Activated naive CD8-positive, alpha-beta T cell (primary cell): ENCODE data around the gene KRT73.

Source experiments
- H3K27ac Mint-ChIP-seq: one replicate; pipeline ENCODE4 v1.8.0; 2021; ENCODE audit warnings: mixed read lengths
- H3K27me3 Mint-ChIP-seq: one replicate; pipeline ENCODE4 v1.8.0; 2021; ENCODE audit warnings: mixed read lengths
- H3K36me3 Mint-ChIP-seq: one replicate; pipeline ENCODE4 v1.8.0; 2021; ENCODE audit warnings: mixed read lengths
- H3K4me1 Mint-ChIP-seq: one replicate; pipeline ENCODE4 v1.8.0; 2021; ENCODE audit warnings: low read depth, mixed read lengths
- H3K4me3 Mint-ChIP-seq: one replicate; pipeline ENCODE4 v1.8.0; 2021; ENCODE audit warnings: mild to moderate bottlenecking, mixed read lengths
- H3K9me3 Mint-ChIP-seq: one replicate; pipeline ENCODE4 v1.8.0; 2021; ENCODE audit warnings: low read depth, mixed read lengths

Gene KRT73

DNA sequence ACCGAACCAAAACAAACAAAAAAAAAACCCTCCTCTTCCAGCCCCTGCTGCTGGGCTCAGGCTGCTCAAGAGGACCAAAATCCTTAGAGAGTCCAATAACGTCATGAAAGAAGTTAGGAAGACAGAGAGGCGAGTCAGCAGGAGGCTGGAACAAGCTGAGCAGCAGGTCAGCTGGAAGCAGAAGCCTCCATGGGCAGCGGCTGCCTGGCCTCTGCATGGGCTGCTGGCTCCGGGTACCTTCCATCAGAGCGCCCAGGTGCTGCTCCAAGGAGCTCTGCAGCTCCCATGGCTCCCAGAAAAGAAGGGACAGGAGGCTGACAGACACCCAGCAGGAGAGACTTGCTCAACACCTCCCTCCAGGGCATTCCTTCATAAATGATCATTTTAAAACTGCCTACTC, 36.9 kb upstream of the KRT73 start:
- Mint-ChIP-seq H3K27ac (no peak overlapping the region), H3K27me3 (no peaks in the 10 kb centered on the region), H3K4me3 (no peak overlapping the region), H3K9me3 (no peaks in the 10 kb centered on the region), H3K36me3 (peaks cover 3% of the 10 kb centered on the region), H3K4me1 (peaks cover 18% of the 10 kb centered on the region)

DNA sequence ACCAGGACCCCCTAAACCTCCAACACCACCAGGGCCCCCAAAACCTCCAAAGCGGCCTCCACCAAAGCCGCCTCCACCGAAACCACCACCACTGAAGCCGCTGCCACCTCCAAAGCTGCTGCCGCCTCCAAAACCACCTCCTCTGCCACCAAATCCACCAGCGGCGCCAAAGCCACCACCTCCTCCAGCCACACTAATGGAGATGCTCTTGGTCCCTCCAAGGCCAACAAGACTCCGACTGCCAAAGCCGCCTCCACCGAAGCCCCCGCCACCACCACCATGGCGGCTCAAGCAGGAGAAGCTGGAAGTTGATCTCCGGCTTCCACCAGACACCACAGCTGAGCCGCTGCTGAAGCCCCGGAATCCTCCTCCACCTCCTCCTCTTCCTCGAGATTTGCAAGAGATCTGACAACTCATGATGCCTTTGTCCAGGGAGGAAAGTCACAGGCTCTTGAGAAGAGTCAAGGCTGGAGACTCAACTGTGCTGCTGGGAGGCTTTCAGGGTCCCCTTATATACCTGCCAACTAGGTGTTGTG, 33.4 kb upstream of the KRT73 start, which contains the start of gene KRT2:
Gene KRT2 (minus strand): TSS at position 486 of the 536 bp plus-strand sequence. CDS start 69 bp downstream, at position 417.
- H3K36me3 Mint-ChIP-seq, result peaks cover 3% of the 10 kb centered on the region
- no peaks in the 10 kb centered on the region for H3K9me3 Mint-ChIP-seq
- peaks cover 52% of the 10 kb centered on the region for H3K4me1 Mint-ChIP-seq
- H3K27ac Mint-ChIP-seq, result no peak within 1 kb of the TSS
- no peak within 1 kb of the TSS for H3K4me3 Mint-ChIP-seq
- no peaks in the 10 kb centered on the region for H3K27me3 Mint-ChIP-seq

DNA sequence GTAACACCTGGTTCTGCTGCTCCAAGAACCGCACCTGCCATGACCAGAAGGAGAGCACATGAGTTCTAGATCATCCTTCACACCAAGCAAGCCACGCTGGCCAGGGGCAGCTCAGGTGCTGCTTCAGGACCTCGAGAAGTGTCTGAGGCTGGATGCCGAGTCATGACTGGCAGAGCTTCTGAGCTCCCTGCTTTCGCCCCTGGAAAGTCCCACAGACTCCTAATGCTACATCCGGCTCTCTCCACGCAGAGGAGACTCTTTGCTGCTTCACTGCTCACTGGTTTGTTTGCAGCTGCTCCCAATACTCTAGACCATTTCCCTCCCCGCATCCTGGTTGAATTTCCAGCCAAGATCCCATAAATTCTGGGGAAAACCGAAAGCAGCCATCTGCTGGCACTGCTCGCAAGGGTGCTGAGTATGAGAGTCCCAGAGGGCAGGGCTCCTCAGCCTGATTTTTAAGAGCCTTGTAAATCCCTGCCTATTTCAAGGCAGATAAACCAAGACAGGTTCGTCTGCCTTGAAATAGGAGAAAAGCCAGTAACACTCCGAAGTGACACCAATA, 32.2 kb upstream of the KRT73 start:
- H3K9me3 Mint-ChIP-seq, result no peaks in the 10 kb centered on the region
- H3K36me3 Mint-ChIP-seq, result peaks cover 3% of the 10 kb centered on the region
- no peak overlapping the region for H3K4me3 Mint-ChIP-seq
- H3K27me3 Mint-ChIP-seq, result no peaks in the 10 kb centered on the region
- H3K27ac Mint-ChIP-seq, result no peak overlapping the region
- H3K4me1 Mint-ChIP-seq, result peaks cover 58% of the 10 kb centered on the region

DNA sequence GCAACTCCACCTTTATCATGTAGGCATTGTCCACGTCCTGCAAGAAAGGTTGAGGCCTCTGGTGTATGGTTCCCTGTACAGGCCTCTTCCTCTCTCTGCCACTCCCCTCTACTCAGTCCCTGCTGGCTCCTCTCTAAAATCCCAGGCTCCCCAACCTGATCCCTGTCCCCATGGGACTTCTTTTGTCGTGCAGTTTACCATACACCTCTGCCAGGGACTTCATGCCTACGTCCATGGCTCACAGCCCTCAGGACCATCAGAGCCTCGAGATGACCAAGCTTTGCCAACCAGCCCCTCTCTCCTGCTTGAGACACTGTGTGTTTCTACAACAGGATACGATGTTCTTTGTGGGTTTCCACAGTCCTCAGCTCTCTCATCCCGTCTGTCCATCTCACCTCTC, 30.7 kb upstream of the KRT73 start:
- Mint-ChIP-seq H3K4me3 (peak overlapping the region; percentile 21), H3K27me3 (no peaks in the 10 kb centered on the region), H3K36me3 (peaks cover 3% of the 10 kb centered on the region), H3K9me3 (no peaks in the 10 kb centered on the region), H3K4me1 (peaks cover 66% of the 10 kb centered on the region), H3K27ac (no peak overlapping the region)

DNA sequence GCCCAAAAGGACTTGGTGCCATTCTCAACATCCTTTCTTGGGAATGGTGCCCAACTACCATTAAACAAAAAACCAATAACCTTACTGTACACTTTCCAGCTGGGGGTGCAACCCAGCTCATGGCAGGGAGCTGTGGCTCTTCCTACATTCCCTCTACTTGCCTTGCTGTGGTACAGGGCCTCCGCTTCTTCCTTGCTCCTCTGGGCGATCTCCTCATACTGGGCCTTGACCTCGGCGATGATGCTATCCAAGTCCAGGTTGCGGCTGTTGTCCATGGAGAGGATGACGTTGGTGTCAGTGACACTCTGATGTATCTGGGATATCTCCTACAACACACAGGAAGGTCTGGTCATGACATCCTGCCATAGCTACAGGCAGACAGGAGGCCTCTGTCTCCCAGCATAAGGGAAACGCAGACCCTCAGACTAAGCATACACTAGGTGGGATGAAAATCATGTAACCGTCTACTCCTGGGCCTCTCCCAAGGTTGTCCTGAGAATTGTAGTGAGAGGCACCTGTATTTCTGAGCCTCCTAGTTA, 29.7 kb upstream of the KRT73 start:
- no peaks in the 10 kb centered on the region for H3K27me3 Mint-ChIP-seq
- peaks cover 75% of the 10 kb centered on the region for H3K4me1 Mint-ChIP-seq
- no peak overlapping the region for H3K4me3 Mint-ChIP-seq
- no peaks in the 10 kb centered on the region for H3K36me3 Mint-ChIP-seq
- H3K9me3 Mint-ChIP-seq, result no peaks in the 10 kb centered on the region
- no peak overlapping the region for H3K27ac Mint-ChIP-seq

DNA sequence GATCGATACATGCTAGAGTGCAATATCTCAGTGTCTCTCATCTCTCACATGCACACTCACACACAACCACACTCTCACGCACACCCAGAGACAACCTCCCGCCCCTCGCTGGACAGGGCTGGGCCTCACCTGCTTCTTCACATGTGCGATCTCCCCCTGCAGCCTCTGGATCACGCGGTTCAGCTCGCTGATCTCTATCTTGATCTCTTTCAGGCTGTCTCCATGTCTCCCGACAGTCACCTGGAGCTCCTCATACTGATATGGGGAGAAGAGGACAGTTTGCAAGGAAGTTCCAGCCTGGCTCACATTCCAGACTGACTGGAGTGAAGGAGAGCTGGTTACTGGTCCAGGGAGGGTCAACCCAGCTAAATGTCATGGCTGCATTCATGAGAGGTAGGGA, 29.2 kb upstream of the KRT73 start:
- Mint-ChIP-seq H3K9me3 (no peaks in the 10 kb centered on the region), H3K36me3 (no peaks in the 10 kb centered on the region), H3K4me3 (no peak overlapping the region), H3K4me1 (peaks cover 78% of the 10 kb centered on the region), H3K27ac (no peak overlapping the region), H3K27me3 (no peaks in the 10 kb centered on the region)

DNA sequence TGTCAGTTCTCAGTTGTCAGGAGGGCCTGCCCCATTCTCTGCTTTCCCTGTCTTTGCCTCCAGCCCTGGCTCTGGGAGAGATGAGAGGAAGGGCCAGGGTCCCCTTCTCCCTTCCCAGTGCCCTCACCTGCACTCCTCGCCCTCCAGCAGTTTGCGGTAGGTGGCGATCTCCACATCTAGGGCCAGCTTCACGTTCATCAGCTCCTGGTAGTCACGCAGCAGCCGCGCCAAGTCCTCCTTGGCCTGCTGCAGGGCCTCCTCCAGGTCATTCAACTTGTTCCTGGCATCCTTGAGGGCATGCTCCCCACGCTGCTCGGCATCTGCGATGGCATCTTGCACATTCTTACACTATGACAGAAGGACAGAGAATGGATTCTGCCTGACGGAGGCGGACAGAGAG, 28.3 kb upstream of the KRT73 start:
- no peaks in the 10 kb centered on the region for H3K36me3 Mint-ChIP-seq
- H3K27me3 Mint-ChIP-seq, result no peaks in the 10 kb centered on the region
- H3K4me3 Mint-ChIP-seq, result peak overlapping the region; percentile 69
- peaks cover 87% of the 10 kb centered on the region for H3K4me1 Mint-ChIP-seq
- H3K9me3 Mint-ChIP-seq, result no peaks in the 10 kb centered on the region
- peak overlapping the region; percentile 95 for H3K27ac Mint-ChIP-seq

DNA sequence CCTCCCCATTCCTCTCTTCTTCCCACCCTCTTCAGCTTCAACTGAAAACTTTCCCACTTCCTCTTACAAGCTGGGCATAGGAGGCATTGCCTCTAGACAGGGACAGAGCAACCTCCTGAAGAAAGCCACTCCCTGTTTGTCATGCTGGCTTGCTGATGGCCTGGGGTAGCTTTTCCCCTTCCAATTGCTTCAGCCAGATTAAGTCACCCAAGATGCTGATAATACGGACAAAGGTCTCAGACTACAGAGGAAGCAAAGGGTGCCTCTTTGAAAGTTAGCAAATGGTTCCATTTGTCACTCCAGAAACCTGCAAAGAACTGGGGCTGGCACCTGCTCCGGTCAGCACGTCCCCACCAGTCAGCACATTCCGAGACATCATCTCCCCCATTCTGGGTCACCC, 27.6 kb upstream of the KRT73 start:
- H3K27me3 Mint-ChIP-seq, result no peaks in the 10 kb centered on the region
- no peaks in the 10 kb centered on the region for H3K36me3 Mint-ChIP-seq
- H3K4me3 Mint-ChIP-seq, result peak overlapping the region; percentile 69
- H3K4me1 Mint-ChIP-seq, result peaks cover 93% of the 10 kb centered on the region
- H3K9me3 Mint-ChIP-seq, result no peaks in the 10 kb centered on the region
- peak overlapping the region; percentile 95 for H3K27ac Mint-ChIP-seq

DNA sequence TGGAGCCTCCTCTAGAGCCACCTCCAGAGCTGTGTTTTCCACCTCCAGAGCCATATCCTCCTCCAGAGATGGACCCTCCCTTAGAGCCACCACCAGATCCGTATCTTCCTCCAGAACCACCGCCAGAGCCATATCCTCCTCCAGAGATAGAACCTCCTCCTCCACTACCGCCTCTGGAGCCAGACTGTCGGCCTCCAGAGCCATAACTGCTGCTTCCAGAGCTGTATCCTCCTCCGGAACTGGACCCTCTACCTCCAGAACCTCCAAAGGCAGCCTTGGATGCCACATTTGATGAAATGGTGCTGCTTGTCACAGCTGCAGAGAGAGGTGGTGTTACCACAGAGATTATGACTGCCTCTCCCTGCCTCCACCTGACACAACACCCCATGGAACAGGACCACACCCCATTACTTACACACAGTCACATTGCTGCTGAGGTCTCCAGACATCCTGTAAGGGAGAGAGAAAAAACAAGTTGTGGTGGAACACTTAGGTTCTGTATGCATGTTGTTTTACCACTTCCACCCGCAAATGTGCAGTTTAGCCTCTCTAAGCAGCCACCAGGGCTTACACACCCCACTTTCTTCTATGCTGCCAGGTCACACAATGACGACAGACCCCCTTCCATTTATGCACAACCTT, 26.9 kb upstream of the KRT73 start:
- Mint-ChIP-seq H3K4me3 (peak overlapping the region; percentile 69), H3K27ac (peak overlapping the region; percentile 95), H3K9me3 (no peaks in the 10 kb centered on the region), H3K27me3 (no peaks in the 10 kb centered on the region), H3K4me1 (peaks cover 97% of the 10 kb centered on the region), H3K36me3 (no peaks in the 10 kb centered on the region)

DNA sequence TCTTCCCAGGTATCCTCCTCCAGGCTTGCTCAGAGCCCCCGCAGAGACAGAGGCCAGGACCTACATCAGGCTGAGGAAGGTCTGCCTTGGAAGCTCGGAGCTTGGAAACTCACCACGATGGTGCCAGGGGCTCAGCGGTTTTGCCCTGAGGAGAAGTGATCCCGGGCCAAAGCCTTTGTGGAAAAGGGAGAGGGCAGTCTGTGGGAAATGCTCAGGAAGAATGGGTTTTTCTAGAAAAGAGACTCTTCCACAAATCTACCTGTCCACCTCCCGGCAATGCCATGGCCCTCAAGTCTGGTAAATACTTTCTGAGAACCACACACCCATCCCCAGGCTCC, 25.7 kb upstream of the KRT73 start:
- Mint-ChIP-seq H3K36me3 (no peaks in the 10 kb centered on the region), H3K27ac (no peak overlapping the region), H3K4me3 (no peak overlapping the region), H3K9me3 (no peaks in the 10 kb centered on the region), H3K27me3 (no peaks in the 10 kb centered on the region), H3K4me1 (peaks cover 86% of the 10 kb centered on the region)

DNA sequence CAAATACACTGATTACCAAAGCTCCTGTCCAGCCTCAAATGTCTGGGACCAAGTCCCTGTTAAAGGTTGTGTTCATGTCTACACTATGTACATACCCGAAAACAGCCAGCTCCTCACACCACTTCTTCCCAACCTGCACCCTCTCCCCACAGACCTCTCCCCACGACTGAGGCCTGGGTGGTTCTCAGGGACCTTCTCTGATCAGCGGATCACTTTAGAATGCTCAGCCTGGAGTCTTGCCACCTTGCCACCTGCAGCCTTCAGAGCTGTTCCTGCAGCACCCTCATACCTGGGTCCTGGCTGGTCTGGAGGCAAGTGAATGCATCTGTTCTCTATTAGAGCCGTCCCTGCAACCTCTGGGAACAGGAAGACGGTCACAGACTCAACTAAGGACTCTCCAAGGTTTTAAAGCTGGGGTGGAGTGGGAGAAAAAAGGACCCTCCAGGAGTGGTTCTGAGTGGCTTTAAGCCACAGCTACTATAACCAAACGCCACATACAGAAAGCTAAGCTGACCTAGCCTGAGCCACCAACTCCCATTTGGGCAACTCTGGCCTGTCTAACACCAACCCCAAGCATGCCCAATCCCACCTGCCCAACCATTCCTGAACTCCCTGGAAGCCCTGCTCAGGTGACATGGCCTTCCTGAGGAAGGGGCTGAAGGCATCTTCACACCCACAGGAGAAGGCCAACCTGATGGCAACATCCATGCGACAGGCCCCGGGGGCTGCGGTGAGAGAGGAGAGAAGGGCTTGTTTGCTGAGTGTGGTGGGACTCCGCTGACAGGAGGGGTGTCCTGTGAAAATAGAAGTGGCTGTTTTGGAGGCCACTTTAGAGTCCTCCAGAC, 25.1 kb upstream of the KRT73 start:
- Mint-ChIP-seq H3K9me3 (no peaks in the 10 kb centered on the region), H3K36me3 (no peaks in the 10 kb centered on the region), H3K27me3 (no peaks in the 10 kb centered on the region), H3K4me1 (peaks cover 80% of the 10 kb centered on the region), H3K27ac (peak overlapping the region; percentile 67), H3K4me3 (peak overlapping the region; percentile 35)

DNA sequence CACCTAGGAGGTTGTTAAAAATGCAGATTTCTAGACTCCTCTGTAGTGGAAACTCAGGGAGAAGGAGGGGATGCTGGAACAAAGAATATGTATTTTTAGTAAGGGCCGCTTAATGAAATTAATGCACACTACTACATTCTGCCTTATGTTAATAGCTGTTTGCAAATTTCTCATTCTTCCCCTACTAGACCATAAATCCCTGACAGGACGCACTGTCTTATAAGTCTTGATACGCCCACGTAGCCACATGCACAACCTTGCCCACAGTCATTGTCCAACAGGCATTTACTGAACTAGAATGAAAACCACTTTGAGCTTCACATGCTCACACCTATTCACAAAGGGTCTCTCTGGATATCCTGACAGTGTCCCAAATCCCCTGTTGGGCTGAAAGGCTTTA, 23.1 kb upstream of the KRT73 start:
- H3K4me1 Mint-ChIP-seq, result peaks cover 71% of the 10 kb centered on the region
- H3K36me3 Mint-ChIP-seq, result peaks cover 2% of the 10 kb centered on the region
- H3K4me3 Mint-ChIP-seq, result peak overlapping the region; percentile 45
- H3K27me3 Mint-ChIP-seq, result no peaks in the 10 kb centered on the region
- no peaks in the 10 kb centered on the region for H3K9me3 Mint-ChIP-seq
- peak overlapping the region; percentile 55 for H3K27ac Mint-ChIP-seq

DNA sequence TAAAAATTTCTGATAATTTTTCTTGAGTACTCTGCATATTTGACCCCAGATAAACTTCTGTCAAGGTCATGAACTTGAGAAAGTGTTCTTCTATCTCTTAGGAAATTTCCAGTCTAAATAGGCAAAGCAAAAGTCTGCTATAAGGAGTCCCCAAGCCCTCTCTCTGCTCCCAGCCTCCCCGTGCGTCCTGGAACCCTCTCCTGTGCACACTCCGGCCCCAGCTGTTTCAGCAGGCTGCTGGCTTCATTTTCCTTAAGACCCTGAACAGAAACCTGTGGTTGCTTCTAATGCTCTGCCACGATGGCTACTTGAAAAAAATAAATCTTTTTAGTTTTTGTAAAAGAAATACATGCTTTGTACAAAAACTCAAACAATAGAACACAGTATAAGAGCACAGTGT, 18.9 kb upstream of the KRT73 start:
- Mint-ChIP-seq H3K4me1 (peaks cover 64% of the 10 kb centered on the region), H3K4me3 (no peak overlapping the region), H3K27ac (no peak overlapping the region), H3K27me3 (no peaks in the 10 kb centered on the region), H3K9me3 (no peaks in the 10 kb centered on the region), H3K36me3 (peaks cover 2% of the 10 kb centered on the region)

DNA sequence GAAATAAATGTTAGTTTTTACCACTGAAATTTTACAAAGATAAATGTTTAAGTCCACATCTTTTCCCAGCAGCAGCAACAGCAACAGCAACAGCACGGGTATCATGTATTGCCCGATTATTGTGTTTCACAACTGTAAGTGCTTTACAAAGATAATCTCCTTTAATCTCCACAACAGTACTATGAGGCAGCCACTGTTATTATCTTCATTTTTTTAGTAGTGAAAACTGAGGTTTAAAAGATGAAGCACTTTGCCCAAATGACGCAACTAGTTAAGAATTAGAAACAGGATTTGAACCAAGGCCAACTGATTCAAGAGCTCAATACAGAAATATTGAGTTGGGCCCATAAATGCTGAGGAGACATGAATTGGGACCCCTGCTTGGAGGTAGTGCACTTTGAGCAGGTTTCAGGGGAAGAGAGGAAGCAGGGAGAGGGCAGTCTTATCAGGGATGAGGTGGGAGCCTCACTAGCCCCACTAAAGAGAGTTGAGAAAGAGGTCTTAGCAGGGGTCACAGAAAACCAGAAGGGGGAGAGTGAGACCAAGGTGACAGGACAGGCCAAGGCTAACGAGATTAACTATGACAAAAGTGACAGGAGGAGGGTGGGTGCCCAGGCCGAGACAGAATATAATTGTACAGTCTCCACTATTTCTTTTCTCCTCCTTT, 18.4 kb upstream of the KRT73 start:
- Mint-ChIP-seq H3K27me3 (no peaks in the 10 kb centered on the region), H3K27ac (no peak overlapping the region), H3K4me1 (peaks cover 64% of the 10 kb centered on the region), H3K9me3 (no peaks in the 10 kb centered on the region), H3K36me3 (peaks cover 2% of the 10 kb centered on the region), H3K4me3 (no peak overlapping the region)

DNA sequence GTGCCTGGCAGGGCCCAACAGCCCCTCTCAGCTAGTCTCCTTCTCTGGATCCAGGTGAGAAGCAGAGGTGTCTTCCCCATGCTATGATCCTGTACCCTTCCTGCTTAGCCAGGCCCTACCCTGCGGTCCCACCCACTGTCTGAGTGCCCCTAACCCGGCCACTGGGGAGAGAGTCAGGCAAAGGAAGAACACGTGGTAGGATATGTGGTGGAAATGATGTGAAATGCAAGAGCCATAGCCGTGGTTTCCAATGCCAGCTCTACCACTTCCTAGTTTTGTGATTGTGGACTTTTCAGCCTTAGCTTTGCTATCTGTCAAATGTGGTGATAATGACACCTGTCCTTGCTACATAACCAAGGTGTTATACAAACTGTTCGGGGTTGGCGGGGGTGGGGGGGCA, 17.8 kb upstream of the KRT73 start:
- Mint-ChIP-seq H3K4me1 (peaks cover 64% of the 10 kb centered on the region), H3K9me3 (no peaks in the 10 kb centered on the region), H3K36me3 (peaks cover 2% of the 10 kb centered on the region), H3K27me3 (no peaks in the 10 kb centered on the region), H3K4me3 (no peak overlapping the region), H3K27ac (peak overlapping the region; percentile 28)
